AG09309 (cell line): ENCODE measurements around the gene LMX1A.

Experiments used
- DNase-seq: peaks from one replicate; pipeline ENCODE4 v3.0.0-alpha.2; 2010; ENCODE audit warnings: low read depth
- H3K4me3 ChIP-seq: 2 replicates; pipeline ENCODE4 v1.5.1; 2011; ENCODE audit warnings: mild to moderate bottlenecking, low read depth, low read length, moderate library complexity; ENCODE audit not compliant: control insufficient read depth
- TF ChIP-seq, protein P1 (sequence below): IDR thresholded peaks from 2 replicates; pipeline ENCODE4 v1.5.1; 2011; ENCODE audit warnings: mild to moderate bottlenecking, low read depth, low read length, inconsistent platforms; ENCODE audit not compliant: insufficient read depth, control insufficient read depth; ENCODE audit errors: missing control alignments

The LMX1A gene

DNA sequence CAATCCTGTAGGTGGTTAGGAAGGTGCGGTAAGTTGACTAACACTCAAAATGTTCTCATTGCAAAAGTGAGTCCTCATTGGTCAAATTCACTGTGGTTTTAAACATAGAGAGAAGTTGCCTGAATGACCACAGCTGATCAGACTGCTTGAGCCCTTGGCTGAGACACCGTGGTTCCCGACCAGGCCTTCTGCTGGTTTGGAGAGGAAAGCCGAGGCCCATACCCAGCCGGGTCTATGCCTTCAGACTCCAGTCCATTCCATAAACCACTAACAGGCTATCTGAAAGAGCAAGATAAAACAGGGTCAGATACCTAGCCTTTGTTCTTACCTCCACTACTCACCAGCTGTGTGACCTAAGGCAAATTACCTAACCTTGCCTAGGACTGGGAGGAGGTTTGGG lies 133.9 kb downstream of the LMX1A start:
- TF ChIP-seq, protein P1, sequence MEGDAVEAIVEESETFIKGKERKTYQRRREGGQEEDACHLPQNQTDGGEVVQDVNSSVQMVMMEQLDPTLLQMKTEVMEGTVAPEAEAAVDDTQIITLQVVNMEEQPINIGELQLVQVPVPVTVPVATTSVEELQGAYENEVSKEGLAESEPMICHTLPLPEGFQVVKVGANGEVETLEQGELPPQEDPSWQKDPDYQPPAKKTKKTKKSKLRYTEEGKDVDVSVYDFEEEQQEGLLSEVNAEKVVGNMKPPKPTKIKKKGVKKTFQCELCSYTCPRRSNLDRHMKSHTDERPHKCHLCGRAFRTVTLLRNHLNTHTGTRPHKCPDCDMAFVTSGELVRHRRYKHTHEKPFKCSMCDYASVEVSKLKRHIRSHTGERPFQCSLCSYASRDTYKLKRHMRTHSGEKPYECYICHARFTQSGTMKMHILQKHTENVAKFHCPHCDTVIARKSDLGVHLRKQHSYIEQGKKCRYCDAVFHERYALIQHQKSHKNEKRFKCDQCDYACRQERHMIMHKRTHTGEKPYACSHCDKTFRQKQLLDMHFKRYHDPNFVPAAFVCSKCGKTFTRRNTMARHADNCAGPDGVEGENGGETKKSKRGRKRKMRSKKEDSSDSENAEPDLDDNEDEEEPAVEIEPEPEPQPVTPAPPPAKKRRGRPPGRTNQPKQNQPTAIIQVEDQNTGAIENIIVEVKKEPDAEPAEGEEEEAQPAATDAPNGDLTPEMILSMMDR = no peak
- no peak for DNase-seq
- H3K4me3 ChIP-seq = no peak overlapping the region

DNA sequence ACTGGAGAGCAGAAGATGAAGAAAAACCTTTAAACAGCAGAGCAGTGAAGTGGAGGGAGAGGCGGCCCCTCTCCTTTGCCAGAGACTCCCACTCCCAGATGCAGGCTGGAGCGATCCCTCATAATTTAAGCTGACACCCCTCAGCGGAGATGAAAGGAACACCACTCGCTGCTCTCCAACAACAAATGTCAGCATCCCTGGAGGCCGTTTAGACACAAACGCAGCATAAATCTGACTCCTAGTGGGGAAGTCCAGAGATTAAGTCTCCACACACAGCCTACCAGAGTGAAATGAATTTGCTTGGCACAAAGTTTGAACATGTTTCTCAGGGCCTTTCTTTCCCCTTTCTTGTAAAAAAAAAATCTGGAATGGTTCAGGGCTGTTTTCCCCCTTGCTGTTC lies 137.8 kb downstream of the LMX1A start:
- H3K4me3 ChIP-seq = no peak overlapping the region
- TF ChIP-seq, protein P1 = no peak
- DNase-seq = no peak

DNA sequence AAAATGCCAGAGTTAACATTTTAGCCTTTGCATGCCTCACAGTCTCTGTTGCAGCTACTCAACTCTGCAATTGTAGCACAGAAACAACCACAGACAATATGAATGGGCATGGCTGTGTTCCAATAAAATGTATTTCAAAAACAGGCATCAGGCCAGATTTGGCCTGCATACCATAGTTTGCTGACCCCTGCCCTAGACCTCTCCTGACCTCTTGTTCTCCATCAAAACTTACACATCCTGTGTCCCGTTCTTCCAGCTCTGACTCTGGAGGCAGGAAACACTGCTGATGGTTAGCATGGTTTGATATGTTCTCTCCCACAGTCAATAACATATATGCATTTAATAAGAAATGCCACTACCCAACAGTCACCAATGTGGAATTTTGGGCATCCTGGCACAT lies 138.6 kb downstream of the LMX1A start:
- H3K4me3 ChIP-seq = no peak overlapping the region
- no peak for DNase-seq
- TF ChIP-seq, protein P1 = no peak

DNA sequence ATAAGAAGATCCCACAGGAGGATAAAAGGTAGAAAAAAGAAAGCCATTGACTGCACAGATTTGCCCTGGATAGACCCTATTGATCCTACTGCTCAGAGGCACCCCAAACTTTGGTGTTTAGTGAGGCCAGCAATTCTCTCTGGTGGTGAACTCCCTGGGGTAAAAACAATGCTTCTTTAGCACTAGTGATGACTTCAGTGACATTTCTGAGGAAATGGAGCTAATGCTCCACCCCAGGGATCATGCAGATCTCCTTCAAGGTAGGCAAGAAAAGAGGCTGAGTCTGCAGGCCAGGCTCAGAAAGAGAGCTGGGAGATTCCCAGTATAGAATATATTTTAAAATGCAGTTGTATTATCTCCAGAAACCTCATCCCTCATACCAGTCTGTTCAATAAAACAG lies 140.3 kb downstream of the LMX1A start:
- DNase-seq = no peak
- TF ChIP-seq, protein P1 = no peak
- H3K4me3 ChIP-seq = no peak overlapping the region

DNA sequence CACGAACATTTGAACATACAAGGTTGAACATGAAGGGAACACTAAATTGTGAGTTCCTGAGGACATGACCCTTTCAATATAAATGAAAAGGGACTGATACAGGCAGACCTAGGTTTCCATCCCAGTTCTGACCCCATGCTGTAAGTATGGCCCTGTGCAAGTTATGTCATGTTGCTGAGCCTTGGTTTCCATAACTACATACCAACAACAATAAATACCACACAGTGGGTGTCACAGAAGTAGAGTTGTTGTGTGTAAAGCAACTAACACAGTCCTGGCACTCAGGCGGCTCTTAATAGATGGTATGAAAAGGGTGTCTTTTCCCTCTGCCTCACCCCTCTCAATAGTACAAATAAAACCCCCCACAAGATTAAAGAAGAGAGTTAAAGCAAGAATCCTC lies 140.8 kb downstream of the LMX1A start:
- H3K4me3 ChIP-seq = no peak overlapping the region
- DNase-seq = no peak
- TF ChIP-seq, protein P1 = no peak

DNA sequence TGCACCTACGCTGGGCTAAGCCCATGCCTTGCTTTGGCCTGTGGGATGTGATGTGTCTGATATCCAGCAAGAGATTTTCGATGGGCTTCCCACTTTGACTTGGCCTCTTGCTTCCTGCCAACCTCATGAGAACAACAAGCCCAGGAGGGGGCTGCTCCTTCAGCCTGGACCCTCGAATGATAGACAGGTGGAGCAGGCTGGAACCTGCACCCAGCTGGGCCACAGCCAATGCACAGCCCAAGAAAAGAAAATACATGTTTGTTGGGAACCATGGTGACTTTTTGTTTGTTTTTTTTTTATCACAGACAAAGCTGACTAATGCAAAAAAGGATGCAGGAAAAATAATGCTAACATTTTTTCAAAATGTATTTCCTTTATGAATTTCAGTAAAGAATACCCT lies 144.3 kb downstream of the LMX1A start:
- TF ChIP-seq, protein P1 = no peak
- no peak for DNase-seq
- H3K4me3 ChIP-seq = no peak overlapping the region

DNA sequence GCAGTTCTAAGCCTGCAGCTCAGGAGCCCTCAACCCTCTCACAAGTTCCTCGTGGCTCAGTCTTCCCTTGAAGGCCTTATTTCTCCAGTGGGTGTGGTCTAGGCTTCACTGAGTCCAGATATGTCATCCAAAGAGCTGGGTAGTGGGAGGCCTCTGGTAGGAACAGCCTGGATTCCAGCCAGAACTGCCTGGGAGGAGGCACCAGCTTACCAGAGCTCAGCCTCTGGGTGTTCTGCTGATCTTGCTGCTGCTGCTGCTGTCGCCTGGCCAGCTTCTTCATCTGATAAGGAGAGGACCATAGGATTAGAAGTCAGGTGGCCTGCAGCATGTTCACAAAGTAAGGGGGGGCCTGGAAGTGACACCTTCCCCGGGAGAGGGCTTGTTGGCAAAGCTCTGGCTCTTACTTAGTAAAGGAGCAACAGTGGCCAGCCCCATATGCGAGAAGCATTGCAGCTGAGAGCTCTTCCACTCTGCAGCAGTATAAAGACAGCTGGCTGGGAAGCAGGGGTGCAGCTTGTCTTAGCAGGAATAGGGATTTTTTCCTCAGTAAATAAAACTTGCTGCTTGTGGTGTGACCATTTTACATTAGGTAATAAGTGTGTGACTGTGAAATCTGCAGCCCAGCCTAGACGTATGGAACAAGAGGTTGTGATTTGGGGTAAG lies 148.5 kb downstream of the LMX1A start:
- TF ChIP-seq, protein P1 = no peak
- no peak overlapping the region for H3K4me3 ChIP-seq
- no peak for DNase-seq
